Activated CD4-positive, alpha-beta T cell treated with anti-CD3 and anti-CD28 coated beads, Interleukin-2, amount 50 U/mL, for 4 hours (primary cell): ENCODE results near the gene MYOM1.
"Not testable (repeated sequence)": the region's sequence is repeated elsewhere in the genome, so short reads cannot be mapped to it uniquely, and the experiment has no call there.

Experiments
- DNase-seq, 2 experiments: peaks; one replicate each; pipeline ENCODE4 v3.0.0-alpha.2; 2020

MYOM1 gene

GRCh38 chr18:3073353-3073752 is 146.4 kb downstream of the MYOM1 start:
- DNase-seq = not testable (repeated sequence)

GRCh38 chr18:3071676-3072075 is 148.1 kb downstream of the MYOM1 start:
- DNase-seq = no peak

GRCh38 chr18:3069671-3070433 is 149.9 kb downstream of the MYOM1 start:
- DNase-seq = no peak

- no peak for DNase-seq
Observed at GRCh38 chr18:3067722-3068121, 152.0 kb downstream of the MYOM1 start.

GRCh38 chr18:3067165-3067661 is 152.6 kb downstream of the MYOM1 start:
- no peak for DNase-seq

GRCh38 chr18:3066341-3067110 is 153.2 kb downstream of the MYOM1 start:
- no peak for DNase-seq

- DNase-seq = not testable (repeated sequence)
Observed at GRCh38 chr18:3063766-3064165, 156.0 kb downstream of the MYOM1 start.

GRCh38 chr18:3062798-3063680 is 156.7 kb downstream of the MYOM1 start:
- DNase-seq = peak; percentile 68 to 73

- DNase-seq = peak in 1 of 2 experiments; percentile 10
Observed at GRCh38 chr18:3061581-3062312, 158.0 kb downstream of the MYOM1 start.

- DNase-seq = peak; percentile 24 to 31
Observed at GRCh38 chr18:3060667-3061580, 158.8 kb downstream of the MYOM1 start.

GRCh38 chr18:3059272-3059671 is 160.5 kb downstream of the MYOM1 start:
- no peak for DNase-seq

GRCh38 chr18:3058328-3059191 is 161.2 kb downstream of the MYOM1 start:
- no peak for DNase-seq

GRCh38 chr18:3057526-3057925 is 162.2 kb downstream of the MYOM1 start:
- no peak for DNase-seq

- DNase-seq = no peak
Observed at GRCh38 chr18:3056311-3056710, 163.5 kb downstream of the MYOM1 start.

GRCh38 chr18:3055816-3056215 is 164.0 kb downstream of the MYOM1 start:
- DNase-seq = no peak

- no peak for DNase-seq
Observed at GRCh38 chr18:3055186-3055728, 164.5 kb downstream of the MYOM1 start.

- DNase-seq = no peak
Observed at GRCh38 chr18:3054780-3055179, 165.0 kb downstream of the MYOM1 start.

GRCh38 chr18:3054214-3054613 is 165.6 kb downstream of the MYOM1 start:
- no peak for DNase-seq

GRCh38 chr18:3053081-3053480 is 166.7 kb downstream of the MYOM1 start:
- DNase-seq = no peak

GRCh38 chr18:3052411-3052758 is 167.4 kb downstream of the MYOM1 start:
- DNase-seq = no peak
